Tibial artery (tissue), 4 donors: Measurements from ENCODE around the gene GALNT10.

Experiments used
- DNase-seq, 2 donors: peaks; one replicate each; pipeline ENCODE4 v3.0.0-alpha.2; 2019
- H3K27ac ChIP-seq, 2 donors: fragments of 200-600 bp; sonication (generic) in 1 of 2; 1 replicate in 1 of 2; 2 replicates in 1 of 2; pipeline ENCODE4 v1.5.1; 2018 to 2019; ENCODE audit warnings: mild to moderate bottlenecking in 1 of 2
- H3K27me3 ChIP-seq, 2 donors: fragments of 200-600 bp; sonication (generic) in 1 of 2; one replicate each; pipeline versions ENCODE4 v1.5.1 to v1.6.0; 2016 to 2019
- H3K36me3 ChIP-seq, 3 donors: fragments of 200-600 bp; sonication (generic) in 2 of 3; one replicate each; pipeline ENCODE4 v1.5.1; 2016 to 2019; ENCODE audit warnings: mild to moderate bottlenecking in 2 of 3
- H3K4me1 ChIP-seq, 4 donors: fragments of 200-600 bp; sonication (generic) in 2 of 4; 1 replicate in 3 of 4; 2 replicates in 1 of 4; pipeline ENCODE4 v1.5.1; 2016 to 2019
- H3K4me3 ChIP-seq, 2 donors: fragments of 200-600 bp; sonication (generic) in 1 of 2; 1 replicate in 1 of 2; 2 replicates in 1 of 2; pipeline ENCODE4 v1.5.1; 2018 to 2019; ENCODE audit warnings: mild to moderate bottlenecking in 2 of 2
- H3K9me3 ChIP-seq, 3 donors: fragments of 200-600 bp; sonication (generic) in 1 of 3; one replicate each; pipeline ENCODE4 v1.5.1; 2016 to 2019
- CTCF ChIP-seq, 2 experiments: fragments of 200-600 bp in 1 of 2; fragments of 450-650 bp in 1 of 2; IDR thresholded peaks; one replicate each; pipeline ENCODE4 v1.5.1; 2017 to 2019; ENCODE audit warnings: antibody characterized with exemption in 2 of 2, mild to moderate bottlenecking in 1 of 2, moderate library complexity in 1 of 2
- intact Hi-C: fragments of 100-400 bp; cut with DNase I; formaldehyde crosslinking; loops from one replicate; pipeline ENCODE4 v1.15.0; 2023; ENCODE audit warnings: low total_unique reads

GALNT10 gene

GRCh38 chr5:154390096-154390495, 199.6 kb downstream of the GALNT10 start:
- no peak overlapping the region for H3K27ac ChIP-seq
- DNase-seq, result no peak
- no peak for TF ChIP-seq CTCF (IDR thresholded peaks at IDR 0.05)
- H3K4me1 ChIP-seq, result no peaks in the 10 kb centered on the region
- H3K9me3 ChIP-seq, result no peaks in the 10 kb centered on the region
- peaks cover 6 to 33% (median 33%) of the 10 kb centered on the region in 3 donors for H3K36me3 ChIP-seq
- intact Hi-C loops, result no loop called here
- no peaks in the 10 kb centered on the region for H3K27me3 ChIP-seq
- no peak overlapping the region for H3K4me3 ChIP-seq

- DNase-seq, result no peak
- no peak for TF ChIP-seq CTCF (IDR thresholded peaks at IDR 0.05)
- no peaks in the 10 kb centered on the region for H3K27me3 ChIP-seq
- no peak overlapping the region for H3K27ac ChIP-seq
- H3K9me3 ChIP-seq, result no peaks in the 10 kb centered on the region
- no peaks in the 10 kb centered on the region for H3K4me1 ChIP-seq
- no peak overlapping the region for H3K4me3 ChIP-seq
- intact Hi-C loops, result no loop called here
- H3K36me3 ChIP-seq, result peaks cover 6 to 29% (median 27%) of the 10 kb centered on the region in 3 donors
Measured at GRCh38 chr5:154390746-154391359, 200.3 kb downstream of the GALNT10 start.

GRCh38 chr5:154391788-154392187, 201.3 kb downstream of the GALNT10 start:
- intact Hi-C loops, result no loop called here
- peaks cover 6 to 19% (median 18%) of the 10 kb centered on the region in 3 donors for H3K36me3 ChIP-seq
- no peak overlapping the region for H3K4me3 ChIP-seq
- no peaks in the 10 kb centered on the region for H3K27me3 ChIP-seq
- no peaks in the 10 kb centered on the region for H3K9me3 ChIP-seq
- no peaks in the 10 kb centered on the region for H3K4me1 ChIP-seq
- no peak overlapping the region for H3K27ac ChIP-seq
- no peak for TF ChIP-seq CTCF (IDR thresholded peaks at IDR 0.05)
- no peak for DNase-seq

- no peaks in the 10 kb centered on the region for H3K27me3 ChIP-seq
- H3K4me3 ChIP-seq, result no peak overlapping the region
- peak in 1 of 2 donors; percentile 33 for DNase-seq
- H3K4me1 ChIP-seq, result no peaks in the 10 kb centered on the region
- H3K27ac ChIP-seq, result no peak overlapping the region
- no peaks in the 10 kb centered on the region for H3K9me3 ChIP-seq
- peaks cover 0 to 18% (median 14%) of the 10 kb centered on the region in 3 donors for H3K36me3 ChIP-seq
- no peak for TF ChIP-seq CTCF (IDR thresholded peaks at IDR 0.05)
- intact Hi-C loops, result no loop called here
Measured at GRCh38 chr5:154393850-154394249, 203.3 kb downstream of the GALNT10 start.

GRCh38 chr5:154394307-154394706, 203.8 kb downstream of the GALNT10 start:
- Histone ChIP-seq H3K4me3 (no peak overlapping the region), H3K27me3 (no peaks in the 10 kb centered on the region), H3K36me3 (peaks cover 0 to 18% (median 14%) of the 10 kb centered on the region in 3 donors), H3K27ac (no peak overlapping the region), H3K4me1 (no peaks in the 10 kb centered on the region), H3K9me3 (no peaks in the 10 kb centered on the region)
- no peak for TF ChIP-seq CTCF (IDR thresholded peaks at IDR 0.05)
- intact Hi-C loops, result no loop called here
- DNase-seq, result peak in 1 of 2 donors; percentile 55
